Measurements from ENCODE around the gene RIOK2.
A peak's percentile ranks its signal among the peaks of the same experiment; 100 is the strongest.

RIOK2 gene

GRCh38 chr5:97183930-97184213 lies 825 bp upstream of the RIOK2 start (continued):
- peak; percentile 29; the same call in 1 of the 2 replicates for TF ChIP-seq ZBTB11 (tag by site-specific recombination; conservative IDR thresholded peaks at IDR 0.05; ENCODE audit: low read depth)
- no peak for TF ChIP-seq ZNF404 (tag by site-specific recombination; IDR thresholded peaks at IDR 0.05)

- Histone ChIP-seq H3K36me3 (ENCODE audit: control insufficient read depth in 2 of 2, insufficient read depth in 1 of 2, low read length in 2 of 2) (peaks cover 6 to 24% of the 10 kb centered on the region in 2 experiments), H3K4me1 (ENCODE audit: control insufficient read depth, insufficient read depth, low read length) (peaks cover 2% of the 10 kb centered on the region), H3K9me3 (ENCODE audit: control insufficient read depth, insufficient read depth, low read depth, low read length) (no peaks in the 10 kb centered on the region), H3K27ac (ENCODE audit: extremely low read depth, low read depth, low read length) (peak overlapping the region; percentile 87), H3K4me3 (ENCODE audit: low read depth, low read length) (peak overlapping the region; percentile 90)
- POLR2A ChIA-PET: interaction anchor here (1.7 kb wide), 1 partner anchor 11 kb away, joined by 15 read pairs; no protein-coding TSS in a partner anchor
- CTCF ChIA-PET: interaction anchor here (0.5 to 0.6 kb wide), 2 partner anchors 709 to 1671 kb away, joined by 3 read pairs; no protein-coding TSS in a partner anchor
- TF ChIP-seq ZNF133 (tag by site-specific recombination; IDR thresholded peaks at IDR 0.05): no peak
- no peak for TF ChIP-seq GLI4 (tag by site-specific recombination; IDR thresholded peaks at IDR 0.05)
- no peak for TF ChIP-seq KLF9 (tag by site-specific recombination; IDR thresholded peaks at IDR 0.05; ENCODE audit: low read depth)
- TF ChIP-seq BCL11B (tag by site-specific recombination; IDR thresholded peaks at IDR 0.05; ENCODE audit: low read depth): no peak
- TF ChIP-seq BCL6B (tag by site-specific recombination; IDR thresholded peaks at IDR 0.05): no peak
- TF ChIP-seq ZBTB17 (tag by site-specific recombination; IDR thresholded peaks at IDR 0.05): 0 out of 2 replicates have a peak, but pooled peaks have one; percentile 65
- peak; percentile 91; the same call in 1 of the 2 replicates for TF ChIP-seq ZNF335 (tag by site-specific recombination; conservative IDR thresholded peaks at IDR 0.05)
- TF ChIP-seq ZFP37 (tag by site-specific recombination; IDR thresholded peaks at IDR 0.05): 0 out of 2 replicates have a peak, but pooled peaks have one; percentile 35
- TF ChIP-seq ZBTB20 (tag by site-specific recombination; IDR thresholded peaks at IDR 0.05): 0 out of 2 replicates have a peak, but pooled peaks have one; percentile 20
- no peak for TF ChIP-seq ZNF621 (tag by site-specific recombination; IDR thresholded peaks at IDR 0.05)
- TF ChIP-seq GLI2 (tag by site-specific recombination; IDR thresholded peaks at IDR 0.05; ENCODE audit: borderline replicate concordance, low read depth): no peak
- TF ChIP-seq ZNF670 (tag by site-specific recombination; IDR thresholded peaks at IDR 0.05; ENCODE audit: low read depth): no peak
Observed at GRCh38 chr5:97182571-97183099, 412 bp downstream of the RIOK2 start.

- Histone ChIP-seq H3K4me3 (ENCODE audit: low read depth, low read length) (peak overlapping the region; percentile 90), H3K4me1 (ENCODE audit: control insufficient read depth, insufficient read depth, low read length) (peaks cover 2% of the 10 kb centered on the region), H3K9me3 (ENCODE audit: control insufficient read depth, insufficient read depth, low read depth, low read length) (no peaks in the 10 kb centered on the region), H3K27ac (ENCODE audit: extremely low read depth, low read depth, low read length) (no peak overlapping the region), H3K36me3 (ENCODE audit: control insufficient read depth in 2 of 2, insufficient read depth in 1 of 2, low read length in 2 of 2) (peaks cover 12 to 30% of the 10 kb centered on the region in 2 experiments)
- ChIA-PET CTCF (interaction anchor here (0.5 kb wide), 1 partner anchor 710 kb away, joined by 3 read pairs; no protein-coding TSS in a partner anchor), POLR2A (no interaction called here)
- TF ChIP-seq ZNF629 (tag by site-specific recombination; IDR thresholded peaks at IDR 0.05) (no peak), ZSCAN4 (tag by site-specific recombination; IDR thresholded peaks at IDR 0.05) (no peak), PRDM1 (tag by site-specific recombination; IDR thresholded peaks at IDR 0.05) (peak; percentile 6; the same call in 1 of the 2 replicates), GLI4 (tag by site-specific recombination; IDR thresholded peaks at IDR 0.05) (no peak), YY2 (tag by site-specific recombination; IDR thresholded peaks at IDR 0.05) (no peak), ZSCAN16 (tag by site-specific recombination; IDR thresholded peaks at IDR 0.05) (no peak), ZNF664 (tag by site-specific recombination; IDR thresholded peaks at IDR 0.05) (peak; percentile 60), ZNF791 (tag by site-specific recombination; IDR thresholded peaks at IDR 0.05) (no peak)
Observed at GRCh38 chr5:97181856-97182545, 1.0 kb downstream of the RIOK2 start.

Measured in HEK293 (cell line).